Naive B cell (primary cell): Measurements from ENCODE around the gene CES1. TPM values are rescaled to one million over a fixed set of nuclear protein-coding genes. Genes with fewer than 3 reads are reported as not detected.
A peak's percentile ranks its signal among the peaks of the same experiment; 100 is the strongest.
"Not testable (repeated sequence)": the region's sequence is repeated elsewhere in the genome, so short reads cannot be mapped to it uniquely, and the experiment has no call there.

Source experiments
- ATAC-seq, 2 donors: fragments of 150-1000 bp; cut with Tn5 transposase; 2 replicates each; pipeline ENCODE4 v1.10.0; 2021; ENCODE audit warnings: low read depth in 2 of 2, mild to moderate bottlenecking in 2 of 2, moderate library complexity in 2 of 2
- DNase-seq: peaks from one replicate; pipeline ENCODE4 v3.0.0; 2022
- H3K27ac Mint-ChIP-seq, 6 donors: one replicate each; pipeline ENCODE4 v1.8.0; 2020 to 2022; ENCODE audit warnings: mild to moderate bottlenecking in 6 of 6, mixed read lengths in 6 of 6, moderate library complexity in 5 of 6, inconsistent platforms in 2 of 6
- H3K27me3 Mint-ChIP-seq, 3 donors: one replicate each; pipeline ENCODE4 v1.8.0; 2021 to 2022; ENCODE audit warnings: mixed read lengths in 3 of 3, mild to moderate bottlenecking in 1 of 3
- H3K36me3 Mint-ChIP-seq, 2 donors: one replicate each; pipeline ENCODE4 v1.8.0; 2020 to 2022; ENCODE audit warnings: mixed read lengths in 2 of 2, inconsistent platforms in 1 of 2, mild to moderate bottlenecking in 1 of 2
- H3K4me1 Mint-ChIP-seq, 3 donors: one replicate each; pipeline ENCODE4 v1.8.0; 2020 to 2022; ENCODE audit warnings: mixed read lengths in 3 of 3, inconsistent platforms in 1 of 3, mild to moderate bottlenecking in 1 of 3, moderate library complexity in 1 of 3
- H3K4me3 Mint-ChIP-seq, 8 donors: one replicate each; pipeline ENCODE4 v1.8.0; 2020 to 2022; ENCODE audit warnings: mild to moderate bottlenecking in 8 of 8, mixed read lengths in 8 of 8, moderate library complexity in 8 of 8, inconsistent platforms in 2 of 8
- H3K9me3 Mint-ChIP-seq, 7 donors: one replicate each; pipeline ENCODE4 v1.8.0; 2020 to 2022; ENCODE audit warnings: mixed read lengths in 7 of 7, mild to moderate bottlenecking in 5 of 7, inconsistent platforms in 2 of 7, moderate library complexity in 1 of 7
- polyA plus RNA-seq, 6 donors: library from polyadenylated mRNA; unstranded; fragments of 300-500 nt; fragmentation: Illumina TruSeq; gene quantifications; one replicate each; pipeline ENCODE4 v1.2.3, GENCODE V29; 2021; ENCODE audit warnings: low read depth in 6 of 6

CES1 gene
- polyA plus RNA-seq, 6 donors from 2014 or later, result 1.3 TPM; not detected in 5

- DNase-seq (no peak), ATAC-seq (no peak)
- H3K4me1 Mint-ChIP-seq, result no peaks in the 10 kb centered on the region
- no peak overlapping the region for H3K4me3 Mint-ChIP-seq
- H3K27ac Mint-ChIP-seq, result no peak overlapping the region
- peaks cover 0 to 5% (median 0%) of the 10 kb centered on the region in 7 donors for H3K9me3 Mint-ChIP-seq
- peaks cover 11 to 42% (median 20%) of the 10 kb centered on the region in 3 donors for H3K27me3 Mint-ChIP-seq
- H3K36me3 Mint-ChIP-seq, result no peaks in the 10 kb centered on the region
These were observed 8.4 kb downstream of the CES1 start for GRCh38 chr16:55824473-55825000.

- ATAC-seq (no peak), DNase-seq (no peak)
- Mint-ChIP-seq H3K9me3 (peaks cover 0 to 9% (median 3%) of the 10 kb centered on the region in 7 donors), H3K4me1 (no peaks in the 10 kb centered on the region), H3K36me3 (no peaks in the 10 kb centered on the region), H3K4me3 (peak overlapping the region in 1 of 8 donors; percentile 12), H3K27ac (no peak overlapping the region), H3K27me3 (peaks cover 10 to 34% (median 20%) of the 10 kb centered on the region in 3 donors)
These were observed 10.6 kb downstream of the CES1 start for GRCh38 chr16:55822280-55822810.

- Mint-ChIP-seq H3K4me1 (no peaks in the 10 kb centered on the region), H3K4me3 (no peak overlapping the region), H3K9me3 (peaks cover 0 to 10% (median 3%) of the 10 kb centered on the region in 7 donors), H3K27ac (no peak overlapping the region), H3K36me3 (no peaks in the 10 kb centered on the region), H3K27me3 (peaks cover 17 to 34% (median 23%) of the 10 kb centered on the region in 3 donors)
- DNase-seq (no peak), ATAC-seq (no peak)
These were observed 11.7 kb downstream of the CES1 start for GRCh38 chr16:55821210-55821609.

GRCh38 chr16:55820615-55821014, 12.3 kb downstream of the CES1 start:
- H3K27ac Mint-ChIP-seq, result no peak overlapping the region

GRCh38 chr16:55817236-55817912, 15.5 kb downstream of the CES1 start:
- no peak for DNase-seq
- no peaks in the 10 kb centered on the region for H3K4me1 Mint-ChIP-seq
- peaks cover 16 to 38% (median 21%) of the 10 kb centered on the region in 3 donors for H3K27me3 Mint-ChIP-seq
- H3K27ac Mint-ChIP-seq, result peak overlapping the region in 1 of 6 donors; percentile 28
- no peak overlapping the region for H3K4me3 Mint-ChIP-seq
- H3K9me3 Mint-ChIP-seq, result peaks cover 0 to 10% (median 3%) of the 10 kb centered on the region in 7 donors
- H3K36me3 Mint-ChIP-seq, result no peaks in the 10 kb centered on the region
- ATAC-seq, result no peak

More at GRCh38 chr16:55820615-55821014, 12.3 kb downstream of the CES1 start:
- Mint-ChIP-seq H3K4me1 (no peaks in the 10 kb centered on the region), H3K36me3 (no peaks in the 10 kb centered on the region), H3K27me3 (peaks cover 15 to 33% (median 23%) of the 10 kb centered on the region in 3 donors), H3K9me3 (peaks cover 0 to 10% (median 3%) of the 10 kb centered on the region in 7 donors), H3K4me3 (no peak overlapping the region)
- DNase-seq (no peak), ATAC-seq (no peak)

- not testable (repeated sequence) for H3K4me3 Mint-ChIP-seq, DNase-seq, H3K36me3 Mint-ChIP-seq, H3K4me1 Mint-ChIP-seq, H3K27ac Mint-ChIP-seq, ATAC-seq, H3K9me3 Mint-ChIP-seq
- peaks cover 16 to 36% (median 18%) of the 10 kb centered on the region in 3 donors for H3K27me3 Mint-ChIP-seq
These were observed 16.7 kb downstream of the CES1 start for GRCh38 chr16:55816222-55816621.

- Mint-ChIP-seq H3K36me3 (no peaks in the 10 kb centered on the region), H3K4me1 (no peaks in the 10 kb centered on the region), H3K9me3 (peaks cover 0 to 6% (median 0%) of the 10 kb centered on the region in 7 donors), H3K27me3 (peaks cover 16 to 34% (median 19%) of the 10 kb centered on the region in 3 donors), H3K27ac (peak overlapping the region in 1 of 6 donors; percentile 9), H3K4me3 (peak overlapping the region in 1 of 8 donors; percentile 36)
- ATAC-seq, result no peak
- no peak for DNase-seq
These were observed 17.6 kb downstream of the CES1 start for GRCh38 chr16:55815320-55815719.

GRCh38 chr16:55814174-55814573, 18.7 kb downstream of the CES1 start:
- H3K27me3 Mint-ChIP-seq, result peaks cover 22 to 42% (median 30%) of the 10 kb centered on the region in 3 donors
- H3K9me3 Mint-ChIP-seq, H3K4me3 Mint-ChIP-seq, ATAC-seq, H3K36me3 Mint-ChIP-seq, H3K4me1 Mint-ChIP-seq, DNase-seq: not testable (repeated sequence)
- peak overlapping the region in 1 of 6 donors; percentile 11 for H3K27ac Mint-ChIP-seq

- not testable (repeated sequence) for H3K4me1 Mint-ChIP-seq, ATAC-seq, H3K4me3 Mint-ChIP-seq, H3K27ac Mint-ChIP-seq, H3K9me3 Mint-ChIP-seq, DNase-seq, H3K36me3 Mint-ChIP-seq
- H3K27me3 Mint-ChIP-seq, result peaks cover 20 to 39% (median 30%) of the 10 kb centered on the region in 3 donors
These were observed 19.2 kb downstream of the CES1 start for GRCh38 chr16:55813730-55814129.

- Mint-ChIP-seq H3K27ac (no peak overlapping the region), H3K36me3 (no peaks in the 10 kb centered on the region), H3K9me3 (peaks cover 0 to 6% (median 0%) of the 10 kb centered on the region in 7 donors), H3K27me3 (peaks cover 19 to 37% (median 29%) of the 10 kb centered on the region in 3 donors), H3K4me1 (no peaks in the 10 kb centered on the region), H3K4me3 (no peak overlapping the region)
- no peak for ATAC-seq
- no peak for DNase-seq
These were observed 19.9 kb downstream of the CES1 start for GRCh38 chr16:55812951-55813350.

GRCh38 chr16:55811811-55812210, 21.1 kb downstream of the CES1 start:
- Mint-ChIP-seq H3K9me3 (peaks cover 0 to 4% (median 0%) of the 10 kb centered on the region in 7 donors), H3K27me3 (peaks cover 10 to 37% (median 20%) of the 10 kb centered on the region in 3 donors), H3K4me3 (no peak overlapping the region), H3K36me3 (no peaks in the 10 kb centered on the region), H3K27ac (no peak overlapping the region), H3K4me1 (no peaks in the 10 kb centered on the region)
- DNase-seq (no peak), ATAC-seq (no peak)

- Mint-ChIP-seq H3K27ac (no peak overlapping the region), H3K27me3 (peaks cover 9 to 32% (median 20%) of the 10 kb centered on the region in 3 donors), H3K9me3 (peaks cover 0 to 4% (median 0%) of the 10 kb centered on the region in 7 donors), H3K36me3 (no peaks in the 10 kb centered on the region), H3K4me3 (no peak overlapping the region), H3K4me1 (no peaks in the 10 kb centered on the region)
- ATAC-seq, result no peak
- DNase-seq, result no peak
These were observed 22.4 kb downstream of the CES1 start for GRCh38 chr16:55810451-55810961.

- H3K4me1 Mint-ChIP-seq, result no peaks in the 10 kb centered on the region
- no peak for DNase-seq
- no peak for ATAC-seq
- no peak overlapping the region for H3K27ac Mint-ChIP-seq
- no peak overlapping the region for H3K4me3 Mint-ChIP-seq
- H3K27me3 Mint-ChIP-seq, result peaks cover 9 to 26% (median 20%) of the 10 kb centered on the region in 3 donors
- H3K36me3 Mint-ChIP-seq, result no peaks in the 10 kb centered on the region
- peaks cover 0 to 2% (median 0%) of the 10 kb centered on the region in 7 donors for H3K9me3 Mint-ChIP-seq
These were observed 23.0 kb downstream of the CES1 start for GRCh38 chr16:55809851-55810250.
